Amniotic epithelial cell (primary cell): ENCODE data around the gene OR2D2.
"Not testable (repeated sequence)": the region's sequence is repeated elsewhere in the genome, so short reads cannot be mapped to it uniquely, and the experiment has no call there.

ENCODE experiments used
- DNase-seq: peaks from one replicate; pipeline ENCODE4 v3.0.0-alpha.2; 2010; ENCODE audit warnings: low read depth

OR2D2 gene

GRCh38 chr11:6892400-6892799, at the start of gene OR2D2:
TSS of gene OR2D2 (minus strand) at chr11:6892500. CDS start at chr11:6892500, 0 bp downstream.
- DNase-seq, result no peak

GRCh38 chr11:6941970-6942369, 49.7 kb upstream of the OR2D2 start:
- no peak for DNase-seq

- DNase-seq, result no peak
These were observed 39.8 kb upstream of the OR2D2 start for GRCh38 chr11:6932145-6932544.

- peak; percentile 22 for DNase-seq
These were observed 38.9 kb upstream of the OR2D2 start for GRCh38 chr11:6931146-6931713.

- DNase-seq, result no peak
These were observed 36.6 kb upstream of the OR2D2 start for GRCh38 chr11:6928916-6929315.

- DNase-seq, result no peak
These were observed 34.8 kb upstream of the OR2D2 start for GRCh38 chr11:6927030-6927617.

- DNase-seq, result peak; percentile 69
These were observed 34.1 kb upstream of the OR2D2 start, which contains the start of gene ZNF215 for GRCh38 chr11:6926208-6927029. TSS of gene ZNF215 (plus strand) at chr11:6926426. CDS start at chr11:6932273, 5,847 bp downstream.

- DNase-seq, result peak; percentile 8
These were observed 33.4 kb upstream of the OR2D2 start for GRCh38 chr11:6925636-6926207.

GRCh38 chr11:6925007-6925577, 32.8 kb upstream of the OR2D2 start:
- DNase-seq, result no peak

- no peak for DNase-seq
These were observed 28.4 kb upstream of the OR2D2 start, which contains the start of gene OR2D3 for GRCh38 chr11:6920702-6921101. TSS of gene OR2D3 (plus strand) at chr11:6921002. CDS start at chr11:6921002, 0 bp downstream.

GRCh38 chr11:6919698-6920097, 27.4 kb upstream of the OR2D2 start:
- DNase-seq, result no peak

- DNase-seq, result peak; percentile 49
These were observed 19.6 kb upstream of the OR2D2 start for GRCh38 chr11:6911948-6912347.

- DNase-seq, result no peak
These were observed 19.1 kb upstream of the OR2D2 start for GRCh38 chr11:6911378-6911777.

- not testable (repeated sequence) for DNase-seq
These were observed 12.5 kb upstream of the OR2D2 start for GRCh38 chr11:6904804-6905203.

GRCh38 chr11:6900327-6900999, 8.2 kb upstream of the OR2D2 start:
- no peak for DNase-seq

- DNase-seq, result no peak
These were observed 6.6 kb upstream of the OR2D2 start for GRCh38 chr11:6898911-6899310.

- no peak for DNase-seq
These were observed 2.7 kb upstream of the OR2D2 start for GRCh38 chr11:6895010-6895409.

- no peak for DNase-seq
These were observed 1.8 kb upstream of the OR2D2 start for GRCh38 chr11:6894097-6894496.

GRCh38 chr11:6889835-6890234, 2.5 kb downstream of the OR2D2 start:
- DNase-seq, result no peak

- no peak for DNase-seq
These were observed 3.5 kb downstream of the OR2D2 start for GRCh38 chr11:6888830-6889229.

GRCh38 chr11:6887711-6888110, 4.6 kb downstream of the OR2D2 start:
- not testable (repeated sequence) for DNase-seq

GRCh38 chr11:6882751-6883150, 9.5 kb downstream of the OR2D2 start:
- no peak for DNase-seq
